Spleen (tissue), 7 donors: ENCODE results near the gene EHMT1.

Source experiments
- CTCF ChIP-seq, 11 experiments: fragments of 200-600 bp in 7 of 11; fragments of 450-650 bp in 4 of 11; sonication (generic) in 4 of 11; IDR thresholded peaks in 8 of 11; conservative IDR thresholded peaks in 3 of 11; 1 replicate in 7 of 11; 2 replicates in 4 of 11; pipeline versions ENCODE4 v1.4.0 to v1.8.0; 2016 to 2021; ENCODE audit warnings: antibody characterized with exemption in 11 of 11, inconsistent platforms in 4 of 11, mild to moderate bottlenecking in 1 of 11
- POLR2A ChIP-seq, 3 donors: fragments of 450-650 bp; IDR thresholded peaks; one replicate each; pipeline ENCODE4 v1.5.1; 2017; ENCODE audit warnings: antibody characterized with exemption in 3 of 3, mild to moderate bottlenecking in 1 of 3
- POLR2AphosphoS5 ChIP-seq, 3 donors: sonication (generic); formaldehyde crosslinking; IDR thresholded peaks; one replicate each; pipeline ENCODE4 v1.5.1; 2017; ENCODE audit warnings: antibody characterized with exemption in 3 of 3
- donor health status: DM: no; HTN: no; CAD: no; lungs with moderate emphysema.
- donor health status: DM: no; HTN: no; CAD: no.
- donor health status: DM: no; HTN: no; CAD: no.

GRCh38 chr9:137741330-137741729, 122.5 kb downstream of the EHMT1 start:
- TF ChIP-seq POLR2A (IDR thresholded peaks at IDR 0.05) (no peak), CTCF (IDR thresholded peaks at IDR 0.05 in 8 of 11, conservative IDR thresholded peaks at IDR 0.05 in 3 of 11) (no peak), POLR2AphosphoS5 (IDR thresholded peaks at IDR 0.05) (no peak)
